Astrocyte of the cerebellum (primary cell): ENCODE measurements around the gene TMED4.

Source experiments
- DNase-seq: peaks from one replicate; pipeline ENCODE4 v3.0.0-alpha.2; 2011; ENCODE audit warnings: low read depth
- H3K4me3 ChIP-seq: 2 replicates; pipeline ENCODE4 v1.5.1; 2011; ENCODE audit warnings: mild to moderate bottlenecking, low read depth, low read length, moderate library complexity
- in situ Hi-C: cut with HindIII; loops from 2 replicates; pipeline ENCODE4 v1.10.0; 2017; ENCODE audit warnings: low sequenced_read_pairs
- TF ChIP-seq, protein P1 (sequence below): IDR thresholded peaks from 2 replicates; pipeline ENCODE4 v1.5.1; 2012; ENCODE audit warnings: low read length, low read depth, moderate library complexity, mild to moderate bottlenecking; ENCODE audit errors: missing control alignments

The TMED4 gene

DNA sequence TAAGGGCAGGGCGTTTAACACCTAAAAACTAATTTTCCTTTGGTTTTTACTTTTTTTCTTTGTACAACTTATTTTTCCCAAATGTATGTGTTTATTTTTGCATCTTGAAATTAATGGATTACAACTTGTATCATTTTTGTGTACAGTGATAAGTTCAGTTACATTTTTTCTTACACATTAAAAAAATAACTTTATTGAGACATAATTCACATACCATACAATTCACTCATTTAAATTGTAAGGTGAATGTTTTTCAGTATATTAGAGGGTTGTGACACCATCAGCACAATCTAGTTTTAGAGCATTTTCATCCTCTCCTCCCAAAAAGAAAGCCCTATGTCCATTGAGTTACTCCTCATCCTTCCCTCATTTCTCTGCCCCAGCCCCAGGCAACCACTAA is 36.0 kb upstream of the TMED4 start:
- TF ChIP-seq, protein P1, sequence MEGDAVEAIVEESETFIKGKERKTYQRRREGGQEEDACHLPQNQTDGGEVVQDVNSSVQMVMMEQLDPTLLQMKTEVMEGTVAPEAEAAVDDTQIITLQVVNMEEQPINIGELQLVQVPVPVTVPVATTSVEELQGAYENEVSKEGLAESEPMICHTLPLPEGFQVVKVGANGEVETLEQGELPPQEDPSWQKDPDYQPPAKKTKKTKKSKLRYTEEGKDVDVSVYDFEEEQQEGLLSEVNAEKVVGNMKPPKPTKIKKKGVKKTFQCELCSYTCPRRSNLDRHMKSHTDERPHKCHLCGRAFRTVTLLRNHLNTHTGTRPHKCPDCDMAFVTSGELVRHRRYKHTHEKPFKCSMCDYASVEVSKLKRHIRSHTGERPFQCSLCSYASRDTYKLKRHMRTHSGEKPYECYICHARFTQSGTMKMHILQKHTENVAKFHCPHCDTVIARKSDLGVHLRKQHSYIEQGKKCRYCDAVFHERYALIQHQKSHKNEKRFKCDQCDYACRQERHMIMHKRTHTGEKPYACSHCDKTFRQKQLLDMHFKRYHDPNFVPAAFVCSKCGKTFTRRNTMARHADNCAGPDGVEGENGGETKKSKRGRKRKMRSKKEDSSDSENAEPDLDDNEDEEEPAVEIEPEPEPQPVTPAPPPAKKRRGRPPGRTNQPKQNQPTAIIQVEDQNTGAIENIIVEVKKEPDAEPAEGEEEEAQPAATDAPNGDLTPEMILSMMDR = no peak
- in situ Hi-C loops = no loop called here
- no peak for DNase-seq
- H3K4me3 ChIP-seq = no peak overlapping the region

- TF ChIP-seq, protein P1 = no peak
- no peak for DNase-seq
- H3K4me3 ChIP-seq = no peak overlapping the region
- in situ Hi-C loops = no loop called here
These were observed 35.3 kb upstream of the TMED4 start for GRCh38 chr7:44617225-44617890.

DNA sequence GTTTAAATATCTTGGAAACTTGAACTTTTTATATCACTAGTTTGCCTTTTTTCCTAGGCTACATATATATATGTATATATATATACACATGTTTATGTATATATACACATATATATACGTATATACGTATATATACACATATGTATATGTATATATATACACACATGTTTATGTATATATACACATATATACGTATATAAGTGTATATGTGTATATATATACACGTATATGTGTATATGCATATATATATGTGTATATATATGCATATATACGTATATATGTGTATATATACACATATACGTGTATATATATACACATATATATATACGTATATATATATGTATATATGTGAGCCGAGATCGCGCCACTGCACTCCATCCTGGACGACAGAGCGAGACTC is 34.5 kb upstream of the TMED4 start:
- TF ChIP-seq, protein P1 = no peak
- no peak for DNase-seq
- H3K4me3 ChIP-seq = no peak overlapping the region
- in situ Hi-C loops = no loop called here

DNA sequence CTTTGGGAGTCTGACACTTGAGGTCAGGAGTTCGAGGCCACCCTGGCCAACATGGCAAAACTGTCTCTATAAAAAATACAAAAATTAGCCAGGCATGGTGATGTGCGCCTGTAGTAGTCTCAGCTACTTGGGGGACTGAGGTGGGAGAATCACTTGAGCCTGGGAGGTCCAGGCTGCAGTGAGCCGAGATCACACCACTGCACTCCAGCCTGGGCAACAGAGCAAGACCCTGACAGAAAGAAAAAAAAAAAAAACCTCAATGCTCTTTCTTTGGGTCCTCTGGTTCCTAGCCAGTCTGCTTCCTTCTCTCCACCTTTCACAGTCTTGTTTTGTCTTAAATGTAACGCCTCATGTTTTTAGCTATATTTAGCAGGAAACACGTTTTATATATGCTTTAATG is 33.8 kb upstream of the TMED4 start:
- TF ChIP-seq, protein P1 = no peak
- no peak overlapping the region for H3K4me3 ChIP-seq
- in situ Hi-C loops = no loop called here
- no peak for DNase-seq

DNA sequence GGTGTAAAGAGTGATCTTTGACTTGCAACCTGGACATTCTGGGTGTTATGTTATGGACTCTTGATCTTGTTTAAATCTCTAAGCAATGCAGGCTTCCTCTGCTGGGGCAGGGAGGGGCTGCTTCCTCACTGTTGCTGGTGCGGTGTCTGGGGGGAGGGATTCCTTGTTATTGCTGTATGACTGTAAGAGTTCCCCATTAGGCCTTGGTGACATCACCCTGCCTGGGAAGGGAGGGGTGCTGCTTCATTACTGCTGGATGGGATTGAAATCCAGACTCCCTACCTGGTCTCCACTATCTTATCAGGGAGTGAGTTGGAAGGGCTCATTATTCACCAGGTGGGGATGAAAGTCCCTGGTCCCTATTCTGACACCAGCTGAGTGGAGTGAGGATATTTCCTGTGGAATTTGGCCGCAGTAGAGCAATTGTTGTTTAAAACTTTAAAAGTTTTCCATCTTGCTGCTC is 33.1 kb upstream of the TMED4 start:
- no peak for DNase-seq
- no peak overlapping the region for H3K4me3 ChIP-seq
- TF ChIP-seq, protein P1 = no peak
- in situ Hi-C loops = no loop called here

DNA sequence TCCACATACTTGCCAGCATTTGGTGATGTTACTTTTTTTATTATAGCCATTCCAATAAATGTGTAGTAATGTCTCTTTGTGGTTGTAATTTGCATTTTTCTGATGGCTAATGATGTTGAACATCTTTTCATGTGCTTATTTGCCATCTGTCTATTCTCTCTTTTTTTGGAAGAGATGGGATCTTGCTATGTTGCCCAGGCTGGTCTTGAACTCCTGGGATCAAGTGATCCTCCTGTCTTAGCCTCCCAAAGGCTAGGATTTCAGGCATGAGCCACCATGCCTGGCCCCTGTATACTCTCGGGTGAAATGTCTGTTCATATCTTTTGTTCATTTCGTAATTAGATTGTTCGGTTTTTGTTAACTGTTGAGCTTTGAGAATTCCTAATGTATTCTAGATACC is 27.8 kb upstream of the TMED4 start:
- TF ChIP-seq, protein P1 = no peak
- no peak overlapping the region for H3K4me3 ChIP-seq
- DNase-seq = no peak
- in situ Hi-C loops = no loop called here
